H1 (cell line): ENCODE measurements around the gene FAM181A. TPM values are rescaled to one million over a fixed set of nuclear protein-coding genes. Genes with fewer than 3 reads are reported as not detected.

Experiments used
- CTCF ChIA-PET: fragments of 300-600 bp; sonication (Branson Sonifier 250); formaldehyde crosslinking; loops from one replicate; lab custom pipeline; 2021; ENCODE audit not compliant: partially characterized antibody; lab: Charles Lee
- POLR2A ChIA-PET: fragments of 300-600 bp; sonication (Branson Sonifier 250); formaldehyde crosslinking; loops from one replicate; lab custom pipeline; 2021; ENCODE audit warnings: inconsistent platforms; ENCODE audit not compliant: partially characterized antibody; lab: Charles Lee
- DNase-seq, 2 experiments: peaks; one replicate each; pipeline versions ENCODE4 v3.0.0 to v3.0.0-alpha.2; 2010 to 2022; ENCODE audit warnings: low spot score in 2 of 2, low read depth in 1 of 2, mixed read lengths in 1 of 2
- FAIRE-seq: peaks from 2 replicates; lab custom pipeline; 2011; peaks lifted over from hg19 to GRCh38; lab: Jason Lieb, UNC
- H2AFZ ChIP-seq: 2 replicates; pipeline ENCODE4 v1.8.1; 2012; ENCODE audit warnings: low read length, inconsistent platforms
- H2AK5ac ChIP-seq: 2 replicates; pipeline ENCODE4 v1.6.1; 2013; ENCODE audit warnings: low read depth, low read length
- H2BK120ac ChIP-seq: replicated peaks from 2 replicates; pipeline ENCODE3; 2013; ENCODE audit warnings: low read depth, low read length, inconsistent platforms
- H2BK12ac ChIP-seq: 2 replicates; pipeline ENCODE4 v1.6.1; 2013; ENCODE audit warnings: low read depth, low read length
- H2BK15ac ChIP-seq: 2 replicates; pipeline ENCODE4 v1.6.1; 2013; ENCODE audit warnings: low read length
- H2BK20ac ChIP-seq: 2 replicates; pipeline ENCODE4 v1.6.1; 2013; ENCODE audit warnings: low read length
- H2BK5ac ChIP-seq: 2 replicates; pipeline ENCODE4 v1.6.1; 2013; ENCODE audit warnings: low read depth, low read length
- H3K14ac ChIP-seq: 2 replicates; pipeline ENCODE4 v1.6.1; 2013; ENCODE audit warnings: inconsistent platforms; ENCODE audit not compliant: insufficient read length
- H3K18ac ChIP-seq: 2 replicates; pipeline ENCODE4 v1.6.1; 2013; ENCODE audit warnings: low read length; ENCODE audit errors: extremely low read depth
- H3K23ac ChIP-seq: 2 replicates; pipeline ENCODE4 v1.6.1; 2013; ENCODE audit warnings: inconsistent platforms; ENCODE audit not compliant: insufficient read length
- H3K23me2 ChIP-seq: 2 replicates; pipeline ENCODE4 v1.6.1; 2013; ENCODE audit warnings: low read depth, low read length
- H3K27ac ChIP-seq: 2 replicates; pipeline ENCODE4 v1.6.1; 2011; ENCODE audit warnings: low read depth, low read length, inconsistent platforms
- H3K27me3 ChIP-seq, 4 experiments: replicated peaks in 1 of 4; 1 replicate in 1 of 4; 2 replicates in 3 of 4; pipeline versions ENCODE4 v1.6.1 to v1.8.1; 2011 to 2013; ENCODE audit warnings: low read length in 3 of 4, mild to moderate bottlenecking in 3 of 4, inconsistent platforms in 2 of 4, mixed read lengths in 2 of 4, moderate library complexity in 1 of 4; ENCODE audit not compliant: control insufficient read depth in 3 of 4, insufficient read depth in 3 of 4; ENCODE audit errors: extremely low read depth in 1 of 4
- H3K36me3 ChIP-seq, 4 experiments: 2 replicates each; pipeline versions ENCODE4 v1.6.1 to v1.8.1; 2011 to 2013; ENCODE audit warnings: mild to moderate bottlenecking in 4 of 4, low read length in 3 of 4, moderate library complexity in 2 of 4, control low read depth in 1 of 4, inconsistent platforms in 1 of 4; ENCODE audit not compliant: insufficient read depth in 4 of 4, control insufficient read depth in 2 of 4
- H3K4ac ChIP-seq: replicated peaks from 2 replicates; pipeline ENCODE3; 2013; ENCODE audit warnings: low read length, low read depth, mixed read lengths, inconsistent platforms; ENCODE audit not compliant: insufficient read length
- H3K4me1 ChIP-seq, 4 experiments: replicated peaks in 1 of 4; 1 replicate in 1 of 4; 2 replicates in 3 of 4; pipeline versions ENCODE4 v1.6.1 to v1.8.1; 2011 to 2013; ENCODE audit warnings: low read length in 3 of 4, inconsistent platforms in 2 of 4, mixed read lengths in 1 of 4; ENCODE audit not compliant: insufficient read depth in 4 of 4, control insufficient read depth in 3 of 4
- H3K4me2 ChIP-seq, 2 experiments: 2 replicates each; pipeline versions ENCODE4 v1.6.1 to v1.8.1; 2011 to 2013; ENCODE audit warnings: low read depth in 2 of 2, low read length in 2 of 2, control low read depth in 1 of 2, inconsistent platforms in 1 of 2, mild to moderate bottlenecking in 1 of 2; ENCODE audit not compliant: insufficient read depth in 1 of 2
- H3K4me3 ChIP-seq, 4 experiments: fragments of 200-600, 300-600 bp in 1 of 4; sonication (generic), shearing (Covaris generic), sonication (Bioruptor Twin) in 1 of 4; 2 replicates each; pipeline versions ENCODE4 v1.5.1 to v1.8.1; 2011 to 2016; ENCODE audit warnings: low read length in 4 of 4, low read depth in 3 of 4, control low read depth in 2 of 4, inconsistent platforms in 2 of 4, mild to moderate bottlenecking in 2 of 4, mixed read lengths in 1 of 4, moderate library complexity in 1 of 4; ENCODE audit not compliant: insufficient read depth in 2 of 4; ENCODE audit errors: extremely low read depth in 1 of 4
- H3K56ac ChIP-seq: replicated peaks from 2 replicates; pipeline ENCODE3; 2013; ENCODE audit warnings: low read depth, mild to moderate bottlenecking, mixed read lengths, low read length, inconsistent platforms; ENCODE audit not compliant: insufficient read length
- H3K79me1 ChIP-seq: 2 replicates; pipeline ENCODE4 v1.6.1; 2013; ENCODE audit warnings: low read depth, low read length, control low read depth
- H3K79me2 ChIP-seq, 2 experiments: 2 replicates each; pipeline versions ENCODE4 v1.6.1 to v1.8.1; 2012 to 2013; ENCODE audit warnings: low read length in 2 of 2, mild to moderate bottlenecking in 2 of 2, inconsistent platforms in 1 of 2; ENCODE audit not compliant: insufficient read depth in 2 of 2, control insufficient read depth in 1 of 2
- H3K9ac ChIP-seq, 4 experiments: replicated peaks in 1 of 4; 1 replicate in 1 of 4; 2 replicates in 3 of 4; pipeline versions ENCODE4 v1.6.1 to v1.8.1; 2011 to 2013; ENCODE audit warnings: low read depth in 3 of 4, low read length in 3 of 4, control low read depth in 2 of 4, mild to moderate bottlenecking in 2 of 4, moderate library complexity in 2 of 4, inconsistent platforms in 1 of 4; ENCODE audit errors: extremely low read depth in 1 of 4
- H3K9me3 ChIP-seq, 2 experiments: 2 replicates each; pipeline versions ENCODE4 v1.6.1 to v1.8.1; 2012 to 2013; ENCODE audit warnings: mild to moderate bottlenecking in 2 of 2, moderate library complexity in 2 of 2, control low read depth in 1 of 2, inconsistent platforms in 1 of 2, low read depth in 1 of 2, low read length in 1 of 2, mixed read lengths in 1 of 2; ENCODE audit not compliant: insufficient read depth in 2 of 2
- H4K20me1 ChIP-seq, 2 experiments: replicated peaks in 1 of 2; 2 replicates each; pipeline versions ENCODE3 to v1.8.1; 2011 to 2013; ENCODE audit warnings: inconsistent platforms in 2 of 2, low read length in 2 of 2, mild to moderate bottlenecking in 1 of 2; ENCODE audit not compliant: insufficient read depth in 2 of 2, control insufficient read depth in 1 of 2
- H4K5ac ChIP-seq: 2 replicates; pipeline ENCODE4 v1.6.1; 2013; ENCODE audit warnings: low read length, low read depth, mixed read lengths, inconsistent platforms; ENCODE audit not compliant: insufficient read length
- H4K8ac ChIP-seq: 2 replicates; pipeline ENCODE4 v1.8.0; 2013; ENCODE audit warnings: mild to moderate bottlenecking, moderate library complexity, low read length, inconsistent platforms; ENCODE audit not compliant: insufficient read depth; ENCODE audit errors: extremely low read depth
- H4K91ac ChIP-seq: replicated peaks from 2 replicates; pipeline ENCODE3; 2013; ENCODE audit warnings: low read length, mixed read lengths, inconsistent platforms; ENCODE audit not compliant: insufficient read length
- CHD2 ChIP-seq: IDR thresholded peaks from 2 replicates; pipeline ENCODE4 v1.6.1; 2012; ENCODE audit warnings: low read length, improper control_type of control experiment
- CTBP2 ChIP-seq: IDR thresholded peaks from 2 replicates; pipeline ENCODE4 v1.7.0; 2011; ENCODE audit warnings: borderline replicate concordance, mild to moderate bottlenecking, moderate library complexity, mixed read lengths, low read length; ENCODE audit not compliant: insufficient read depth, insufficient read length
- CTCF ChIP-seq, 3 experiments: IDR thresholded peaks; 1 replicate in 2 of 3; 2 replicates in 1 of 3; pipeline versions ENCODE4 v1.5.1 to v1.6.1; 2011; ENCODE audit warnings: low read length in 3 of 3, mild to moderate bottlenecking in 3 of 3, inconsistent platforms in 2 of 3, low read depth in 1 of 3, moderate library complexity in 1 of 3; ENCODE audit not compliant: insufficient read depth in 1 of 3; ENCODE audit errors: control extremely low read depth in 1 of 3
- JUND ChIP-seq: IDR thresholded peaks from 2 replicates; pipeline ENCODE4 v1.6.1; 2011; ENCODE audit warnings: mild to moderate bottlenecking, improper control_type of control experiment, low read length
- KDM4A ChIP-seq: IDR thresholded peaks from one replicate; pipeline ENCODE4 v1.7.1; 2012; ENCODE audit warnings: low read depth, mild to moderate bottlenecking, moderate library complexity, low read length, inconsistent platforms; ENCODE audit not compliant: severe bottlenecking
- RFX5 ChIP-seq: IDR thresholded peaks from 2 replicates; pipeline ENCODE4 v1.6.1; 2011; ENCODE audit warnings: low read depth, low read length, improper control_type of control experiment, borderline replicate concordance
- SAP30 ChIP-seq: fragments of 300-600 bp; sonication (generic); IDR thresholded peaks from 2 replicates; pipeline ENCODE4 v1.7.1; 2012; ENCODE audit warnings: low read length, moderate library complexity, mild to moderate bottlenecking, inconsistent platforms; ENCODE audit not compliant: insufficient read depth, insufficient replicate concordance
- SIN3A ChIP-seq, 2 experiments: IDR thresholded peaks in 1 of 2; conservative IDR thresholded peaks in 1 of 2; 2 replicates each; pipeline ENCODE4 v1.6.1; 2011 to 2012; ENCODE audit warnings: low read length in 2 of 2, improper control_type of control experiment in 1 of 2, low read depth in 1 of 2, mild to moderate bottlenecking in 1 of 2
- SUZ12 ChIP-seq: fragments of 200-600 bp; sonication (generic); IDR thresholded peaks from 2 replicates; pipeline ENCODE4 v1.6.1; 2012; ENCODE audit warnings: mild to moderate bottlenecking, inconsistent platforms, low read length, moderate library complexity, mixed read lengths
- WGBS, 2 experiments: shearing (Covaris generic) in 1 of 2; methylation state at CpG; one replicate each; pipeline versions ENCODE4 v1.1.6 to v1.1.7; 2013 to 2015; ENCODE audit warnings: low lambda C conversion rate in 2 of 2, mixed read lengths in 2 of 2, inconsistent platforms in 1 of 2, low coverage in 1 of 2, missing lambda C conversion rate in 1 of 2; ENCODE audit not compliant: insufficient replicate concordance in 2 of 2, insufficient coverage in 1 of 2, insufficient read length in 1 of 2; ENCODE audit errors: extremely low coverage in 1 of 2, missing lambda C conversion rate in 1 of 2; 5-methylcytosine and 5-hydroxymethylcytosine counted together
- polyA plus RNA-seq, 7 experiments: library from polyadenylated mRNA; depleted of rRNA in 3 of 7; stranded (reverse) in 5 of 7; unstranded in 2 of 7; fragments of >200 nt in 5 of 7; fragments of 200-250 nt in 2 of 7; gene quantifications; 1 replicate in 5 of 7; 2 replicates in 1 of 7; 4 replicates in 1 of 7; pipeline versions ENCODE4 v1.2.1 to v1.2.3, GENCODE V29; 2011 to 2013; ENCODE audit warnings: missing spikeins in 2 of 7, mixed read lengths in 2 of 7
- total RNA-seq: library from RNA; stranded (reverse); fragmentation: NEBNext Ultra II Directional; extraction: Animal tissue kit (Norgen Biotek cat#: 25700); gene quantifications from 2 replicates; pipeline ENCODE4 v1.2.1, GENCODE V29; 2021
- TF ChIP-seq, protein P1 (sequence below): IDR thresholded peaks from 2 replicates; pipeline ENCODE4 v1.6.1; 2011; ENCODE audit warnings: low read length, improper control_type of control experiment

Gene FAM181A
- total and polyA plus RNA-seq, 2 of the 8 experiments (the other 6 are each of a cell fraction or from before 2014, with no cell fraction given), result not detected

- no peak overlapping the region for H3K27ac ChIP-seq
- H3K27me3 ChIP-seq, result no peaks in the 10 kb centered on the region
- WGBS, 2 experiments, result 86% methylated on average over 8 of the region's 8 CpGs; no CpG with 5 or more reads in 1 of the 2 experiments
- no peak overlapping the region for H2AFZ ChIP-seq
- POLR2A ChIA-PET, result no interaction called here
- peaks cover 0 to 5% (median 0%) of the 10 kb centered on the region in 4 experiments; a peak in 1 of 7 replicates for H3K4me1 ChIP-seq
- no peak overlapping the region for H3K4me3 ChIP-seq
- no peak overlapping the region for H3K23ac ChIP-seq
- H3K9me3 ChIP-seq, result no peaks in the 10 kb centered on the region
- H4K20me1 ChIP-seq, result no peaks in the 10 kb centered on the region
- no peak for DNase-seq
- no peaks in the 10 kb centered on the region for H3K36me3 ChIP-seq
- no peak overlapping the region for H4K91ac ChIP-seq
- H3K18ac ChIP-seq, result no peak overlapping the region
- no peak overlapping the region for H4K5ac ChIP-seq
- no peaks in the 10 kb centered on the region for H3K79me2 ChIP-seq
- H3K56ac ChIP-seq, result no peak overlapping the region
- no peak overlapping the region for H2AK5ac ChIP-seq
- H2BK120ac ChIP-seq, result no peak overlapping the region
- no peak overlapping the region for H2BK12ac ChIP-seq
- H3K23me2 ChIP-seq, result no peaks in the 10 kb centered on the region
- no peak overlapping the region for H3K4ac ChIP-seq
- no peak overlapping the region for H2BK20ac ChIP-seq
- H4K8ac ChIP-seq, result no peak overlapping the region
- no peak overlapping the region for H3K9ac ChIP-seq
- FAIRE-seq, result no peak
- no peak overlapping the region for H2BK5ac ChIP-seq
- no peaks in the 10 kb centered on the region for H3K79me1 ChIP-seq
- no peak overlapping the region for H3K14ac ChIP-seq
- CTCF ChIA-PET, result interaction anchor here (0.6 to 3.3 kb wide), 13 partner anchors 9 to 147 kb away, joined by 3 to 23 read pairs (median 5); no protein-coding TSS in a partner anchor
- H3K4me2 ChIP-seq, result no peak overlapping the region
- H2BK15ac ChIP-seq, result no peak overlapping the region
- no peak for TF ChIP-seq RFX5
- TF ChIP-seq JUND, result no peak
- TF ChIP-seq CTCF (IDR thresholded peaks at IDR 0.05; ENCODE audit: control extremely low read depth in 1 of 3, insufficient read depth in 1 of 3, low read depth in 1 of 3, low read length in 3 of 3), result no peak
- no peak for TF ChIP-seq SUZ12
- TF ChIP-seq, protein P1, sequence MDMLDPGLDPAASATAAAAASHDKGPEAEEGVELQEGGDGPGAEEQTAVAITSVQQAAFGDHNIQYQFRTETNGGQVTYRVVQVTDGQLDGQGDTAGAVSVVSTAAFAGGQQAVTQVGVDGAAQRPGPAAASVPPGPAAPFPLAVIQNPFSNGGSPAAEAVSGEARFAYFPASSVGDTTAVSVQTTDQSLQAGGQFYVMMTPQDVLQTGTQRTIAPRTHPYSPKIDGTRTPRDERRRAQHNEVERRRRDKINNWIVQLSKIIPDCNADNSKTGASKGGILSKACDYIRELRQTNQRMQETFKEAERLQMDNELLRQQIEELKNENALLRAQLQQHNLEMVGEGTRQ, result no peak
- no peak for TF ChIP-seq KDM4A
- TF ChIP-seq CHD2, result no peak
- no peak for TF ChIP-seq CTBP2
- no peak for TF ChIP-seq SAP30
- TF ChIP-seq SIN3A (conservative IDR thresholded peaks at IDR 0.05 in 1 of 2, IDR thresholded peaks at IDR 0.05 in 1 of 2; ENCODE audit: low read depth in 1 of 2, low read length in 2 of 2), result no peak
Observed at GRCh38 chr14:93923626-93924025, 3.5 kb upstream of the FAM181A start.
